ENCODE measurements around the gene ADA.

Gene ADA

GRCh38 chr20:44576297-44576696, 75.2 kb downstream of the ADA start:
- Histone ChIP-seq H3K27ac (ENCODE audit: low read depth, low read length) (no peak overlapping the region), H3K9me3 (ENCODE audit: insufficient read depth, low read depth, low read length) (no peaks in the 10 kb centered on the region), H3K27me3 (ENCODE audit: insufficient read depth, low read length) (no peaks in the 10 kb centered on the region), H3K4me3 (ENCODE audit: low read length) (no peak overlapping the region), H3K9ac (ENCODE audit: low read depth, low read length) (no peak overlapping the region), H3K36me3 (ENCODE audit: insufficient read depth, low read length) (no peaks in the 10 kb centered on the region), H3K4me1 (ENCODE audit: insufficient read depth, low read length) (no peaks in the 10 kb centered on the region; the same call in 1 of the 2 replicates)
- 71% methylated on average over 3 of the region's 3 CpGs for WGBS

- WGBS: 97% methylated on average over 4 of the region's 4 CpGs
Measured at GRCh38 chr20:44574372-44574771, 77.1 kb downstream of the ADA start.

GRCh38 chr20:44573501-44573869, 78.0 kb downstream of the ADA start:
- Histone ChIP-seq H3K4me3 (ENCODE audit: low read length) (no peak overlapping the region), H3K36me3 (ENCODE audit: insufficient read depth, low read length) (no peaks in the 10 kb centered on the region), H3K4me1 (ENCODE audit: insufficient read depth, low read length) (no peaks in the 10 kb centered on the region), H3K27me3 (ENCODE audit: insufficient read depth, low read length) (no peaks in the 10 kb centered on the region), H3K27ac (ENCODE audit: low read depth, low read length) (no peak overlapping the region), H3K9me3 (ENCODE audit: insufficient read depth, low read depth, low read length) (no peaks in the 10 kb centered on the region), H3K9ac (ENCODE audit: low read depth, low read length) (no peak overlapping the region)
- 98% methylated on average over 2 of the region's 2 CpGs for WGBS

More at GRCh38 chr20:44574372-44574771, 77.1 kb downstream of the ADA start:
- H3K9ac ChIP-seq (ENCODE audit: low read depth, low read length): no peak overlapping the region
- H3K36me3 ChIP-seq (ENCODE audit: insufficient read depth, low read length): no peaks in the 10 kb centered on the region
- no peak overlapping the region for H3K27ac ChIP-seq (ENCODE audit: low read depth, low read length)
- no peaks in the 10 kb centered on the region for H3K27me3 ChIP-seq (ENCODE audit: insufficient read depth, low read length)
- H3K4me1 ChIP-seq (ENCODE audit: insufficient read depth, low read length): no peaks in the 10 kb centered on the region; the same call in 1 of the 2 replicates
- H3K4me3 ChIP-seq (ENCODE audit: low read length): no peak overlapping the region
- no peaks in the 10 kb centered on the region for H3K9me3 ChIP-seq (ENCODE audit: insufficient read depth, low read depth, low read length)

- Histone ChIP-seq H3K4me3 (ENCODE audit: low read length) (no peak overlapping the region), H3K9ac (ENCODE audit: low read depth, low read length) (peak overlapping the region; percentile 16; the same call in 1 of the 2 replicates), H3K36me3 (ENCODE audit: insufficient read depth, low read length) (no peaks in the 10 kb centered on the region), H3K9me3 (ENCODE audit: insufficient read depth, low read depth, low read length) (no peaks in the 10 kb centered on the region), H3K27me3 (ENCODE audit: insufficient read depth, low read length) (no peaks in the 10 kb centered on the region), H3K27ac (ENCODE audit: low read depth, low read length) (no peak overlapping the region), H3K4me1 (ENCODE audit: insufficient read depth, low read length) (no peaks in the 10 kb centered on the region)
- WGBS: 85% methylated on average over 6 of the region's 6 CpGs
Measured at GRCh38 chr20:44572551-44573500, 78.7 kb downstream of the ADA start.

- H3K9ac ChIP-seq (ENCODE audit: low read depth, low read length): no peak overlapping the region
- WGBS: 89% methylated on average over 6 of the region's 6 CpGs
- no peak overlapping the region for H3K27ac ChIP-seq (ENCODE audit: low read depth, low read length)
- H3K4me3 ChIP-seq (ENCODE audit: low read length): no peak overlapping the region
- no peaks in the 10 kb centered on the region for H3K4me1 ChIP-seq (ENCODE audit: insufficient read depth, low read length)
- H3K9me3 ChIP-seq (ENCODE audit: insufficient read depth, low read depth, low read length): no peaks in the 10 kb centered on the region
- no peaks in the 10 kb centered on the region for H3K36me3 ChIP-seq (ENCODE audit: insufficient read depth, low read length)
- H3K27me3 ChIP-seq (ENCODE audit: insufficient read depth, low read length): no peaks in the 10 kb centered on the region
Measured at GRCh38 chr20:44571362-44571988, 80.0 kb downstream of the ADA start.

- no peak overlapping the region for H3K4me3 ChIP-seq (ENCODE audit: low read length)
- no peaks in the 10 kb centered on the region for H3K36me3 ChIP-seq (ENCODE audit: insufficient read depth, low read length)
- no peak overlapping the region for H3K27ac ChIP-seq (ENCODE audit: low read depth, low read length)
- H3K9me3 ChIP-seq (ENCODE audit: insufficient read depth, low read depth, low read length): no peaks in the 10 kb centered on the region
- no peaks in the 10 kb centered on the region for H3K27me3 ChIP-seq (ENCODE audit: insufficient read depth, low read length)
- no CpG with 5 or more reads among the region's 1 CpG for WGBS
- no peaks in the 10 kb centered on the region for H3K4me1 ChIP-seq (ENCODE audit: insufficient read depth, low read length)
- H3K9ac ChIP-seq (ENCODE audit: low read depth, low read length): no peak overlapping the region
Measured at GRCh38 chr20:44570367-44570766, 81.1 kb downstream of the ADA start.
